ENCODE results near the gene DUSP3.

GRCh38 chr17:43805117-43805516, 26.3 kb upstream of the DUSP3 start:
- TF ChIP-seq CTCF (IDR thresholded peaks at IDR 0.05), result no peak
- no peak for TF ChIP-seq POLR2A (IDR thresholded peaks at IDR 0.05)

Data from heart left ventricle (tissue), 13 donors.